WI38 (cell line): ENCODE results near the gene KDM4C.

Source experiments
- H3K4me3 ChIP-seq: 2 replicates; pipeline ENCODE4 v1.5.1; 2011; ENCODE audit warnings: low read depth, mild to moderate bottlenecking, control low read depth, low read length
- CTCF ChIP-seq: IDR thresholded peaks from 2 replicates; pipeline ENCODE4 v1.5.1; 2012; ENCODE audit warnings: low read depth, mild to moderate bottlenecking, control low read depth, low read length

Gene KDM4C

GRCh38 chr9:6902423-6902822 is 144.7 kb downstream of the KDM4C start:
- no peak overlapping the region for H3K4me3 ChIP-seq
- TF ChIP-seq CTCF: no peak

GRCh38 chr9:6904371-6904770 is 146.6 kb downstream of the KDM4C start:
- no peak overlapping the region for H3K4me3 ChIP-seq
- no peak for TF ChIP-seq CTCF

GRCh38 chr9:6905850-6906375 is 148.1 kb downstream of the KDM4C start:
- TF ChIP-seq CTCF: no peak
- H3K4me3 ChIP-seq: no peak overlapping the region

GRCh38 chr9:6907772-6908381 is 150.1 kb downstream of the KDM4C start:
- H3K4me3 ChIP-seq: no peak overlapping the region
- peak; percentile 55; the same call in 1 of the 2 replicates for TF ChIP-seq CTCF

GRCh38 chr9:6909181-6909580 is 151.4 kb downstream of the KDM4C start:
- no peak for TF ChIP-seq CTCF
- H3K4me3 ChIP-seq: no peak overlapping the region

- peak; percentile 50; the same call in 1 of the 2 replicates for TF ChIP-seq CTCF
- H3K4me3 ChIP-seq: no peak overlapping the region
Observed at GRCh38 chr9:6910032-6910431, 152.3 kb downstream of the KDM4C start.

- no peak overlapping the region for H3K4me3 ChIP-seq
- TF ChIP-seq CTCF: no peak
Observed at GRCh38 chr9:6910497-6910896, 152.7 kb downstream of the KDM4C start.
